Measurements from ENCODE around the gene PPP1R12C. TPM values are rescaled to one million over a fixed set of nuclear protein-coding genes. Genes with fewer than 3 reads are reported as not detected.

The PPP1R12C gene
- total RNA-seq, 2 donors from 2014 or later: 82.6 to 112 TPM

DNA sequence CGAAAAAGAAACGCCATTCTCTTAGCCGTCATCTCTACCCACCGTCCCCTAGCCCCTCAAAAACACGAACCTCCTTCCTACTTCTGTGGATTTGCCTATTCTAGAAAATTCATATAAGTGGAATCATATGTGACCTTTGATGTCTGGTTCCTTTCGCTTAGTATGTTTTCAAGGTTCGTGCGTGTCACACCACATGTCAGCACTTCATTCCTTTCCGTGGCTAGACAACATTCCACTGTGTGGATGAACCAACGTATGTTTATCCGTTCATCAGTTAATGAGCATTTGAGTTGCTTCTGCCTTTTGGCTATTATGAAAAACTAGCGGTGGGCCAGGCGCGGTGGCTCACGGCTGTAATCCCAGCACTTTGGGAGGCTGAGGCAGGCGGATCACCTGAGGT, 14.0 kb upstream of the PPP1R12C start:
- H3K9ac ChIP-seq (ENCODE audit: low read depth in 2 of 2, low read length in 2 of 2): no peak overlapping the region
- H3K9me3 ChIP-seq: no peaks in the 10 kb centered on the region
- no peak for DNase-seq
- no peaks in the 10 kb centered on the region for H3K27me3 ChIP-seq
- H3K36me3 ChIP-seq: no peaks in the 10 kb centered on the region
- H3K4me3 ChIP-seq: no peak overlapping the region
- H3K4me1 ChIP-seq: no peaks in the 10 kb centered on the region
- H3K27ac ChIP-seq: no peak overlapping the region
- TF ChIP-seq, protein P1, sequence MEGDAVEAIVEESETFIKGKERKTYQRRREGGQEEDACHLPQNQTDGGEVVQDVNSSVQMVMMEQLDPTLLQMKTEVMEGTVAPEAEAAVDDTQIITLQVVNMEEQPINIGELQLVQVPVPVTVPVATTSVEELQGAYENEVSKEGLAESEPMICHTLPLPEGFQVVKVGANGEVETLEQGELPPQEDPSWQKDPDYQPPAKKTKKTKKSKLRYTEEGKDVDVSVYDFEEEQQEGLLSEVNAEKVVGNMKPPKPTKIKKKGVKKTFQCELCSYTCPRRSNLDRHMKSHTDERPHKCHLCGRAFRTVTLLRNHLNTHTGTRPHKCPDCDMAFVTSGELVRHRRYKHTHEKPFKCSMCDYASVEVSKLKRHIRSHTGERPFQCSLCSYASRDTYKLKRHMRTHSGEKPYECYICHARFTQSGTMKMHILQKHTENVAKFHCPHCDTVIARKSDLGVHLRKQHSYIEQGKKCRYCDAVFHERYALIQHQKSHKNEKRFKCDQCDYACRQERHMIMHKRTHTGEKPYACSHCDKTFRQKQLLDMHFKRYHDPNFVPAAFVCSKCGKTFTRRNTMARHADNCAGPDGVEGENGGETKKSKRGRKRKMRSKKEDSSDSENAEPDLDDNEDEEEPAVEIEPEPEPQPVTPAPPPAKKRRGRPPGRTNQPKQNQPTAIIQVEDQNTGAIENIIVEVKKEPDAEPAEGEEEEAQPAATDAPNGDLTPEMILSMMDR (IDR thresholded peaks at IDR 0.05): no peak
- intact Hi-C loops (cut with DNase I): no loop called here

DNA sequence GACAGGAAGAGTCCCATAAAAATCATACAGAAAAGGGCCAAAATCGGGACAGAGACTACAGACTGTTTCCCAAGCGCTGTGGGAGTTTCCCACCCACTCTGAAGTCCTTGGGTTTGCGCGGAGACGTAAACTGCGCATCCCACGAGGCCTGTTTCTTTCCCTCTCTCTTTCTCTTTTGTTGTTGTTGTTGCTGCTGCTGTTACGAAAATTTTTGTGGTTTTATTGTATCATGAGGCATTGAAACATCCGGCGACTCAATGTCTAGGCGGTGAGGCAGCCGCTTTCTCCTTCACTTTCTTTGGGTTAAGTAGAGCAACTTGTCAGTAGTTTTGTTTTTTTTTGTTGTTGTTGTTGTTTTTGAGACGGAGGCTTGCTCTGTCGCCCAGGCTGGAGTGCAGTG, 1.6 kb upstream of the PPP1R12C start:
- no peaks in the 10 kb centered on the region for H3K9me3 ChIP-seq
- intact Hi-C loops (cut with DNase I): no loop called here

DNA sequence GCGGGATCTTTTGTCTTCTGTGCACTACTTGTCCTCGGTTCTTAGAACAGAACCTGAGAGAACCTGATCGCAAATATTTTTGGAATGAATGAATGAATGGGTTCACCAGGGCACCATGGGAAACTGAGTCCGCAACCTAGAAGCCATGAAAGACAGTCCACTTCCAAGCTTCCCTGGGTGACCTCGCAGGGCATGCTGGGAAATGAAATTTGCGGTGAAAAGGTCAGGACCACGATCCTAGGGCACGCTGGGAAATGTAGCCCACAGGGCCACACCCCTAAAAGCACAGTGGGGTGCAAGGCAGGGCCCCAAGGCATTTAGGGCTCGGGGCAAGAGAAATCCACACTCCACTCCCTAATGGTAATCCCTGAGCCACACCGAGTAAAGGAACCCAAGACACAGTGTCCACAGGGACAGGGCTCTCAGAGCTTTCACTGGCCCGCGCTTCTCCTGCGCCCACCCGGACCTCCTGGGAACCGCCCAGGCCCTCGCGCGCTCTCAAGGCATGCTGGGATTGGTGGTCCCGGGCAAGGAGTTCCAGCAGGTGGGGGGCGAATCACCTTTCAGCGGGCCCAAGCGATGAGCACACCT, 1.1 kb upstream of the PPP1R12C start:
- Histone ChIP-seq H3K4me1 (peaks cover 8% of the 10 kb centered on the region), H3K9ac (ENCODE audit: low read depth in 2 of 2, low read length in 2 of 2) (peak overlapping the region in 1 of 2 donors; percentile 60), H3K27me3 (no peaks in the 10 kb centered on the region), H3K9me3 (no peaks in the 10 kb centered on the region), H3K27ac (no peak overlapping the region), H3K4me3 (peak overlapping the region; percentile 49), H3K36me3 (no peaks in the 10 kb centered on the region)
- peak; percentile 78 for DNase-seq
- TF ChIP-seq, protein P1 (IDR thresholded peaks at IDR 0.05): no peak
- intact Hi-C loops (cut with DNase I): no loop called here

More for the DNA sequence above, 1.6 kb upstream of the PPP1R12C start:
- no peak for DNase-seq
- Histone ChIP-seq H3K27me3 (no peaks in the 10 kb centered on the region), H3K4me1 (peaks cover 8% of the 10 kb centered on the region), H3K4me3 (no peak overlapping the region), H3K36me3 (no peaks in the 10 kb centered on the region), H3K27ac (no peak overlapping the region), H3K9ac (ENCODE audit: low read depth in 2 of 2, low read length in 2 of 2) (no peak overlapping the region)
- TF ChIP-seq, protein P1 (IDR thresholded peaks at IDR 0.05): no peak

DNA sequence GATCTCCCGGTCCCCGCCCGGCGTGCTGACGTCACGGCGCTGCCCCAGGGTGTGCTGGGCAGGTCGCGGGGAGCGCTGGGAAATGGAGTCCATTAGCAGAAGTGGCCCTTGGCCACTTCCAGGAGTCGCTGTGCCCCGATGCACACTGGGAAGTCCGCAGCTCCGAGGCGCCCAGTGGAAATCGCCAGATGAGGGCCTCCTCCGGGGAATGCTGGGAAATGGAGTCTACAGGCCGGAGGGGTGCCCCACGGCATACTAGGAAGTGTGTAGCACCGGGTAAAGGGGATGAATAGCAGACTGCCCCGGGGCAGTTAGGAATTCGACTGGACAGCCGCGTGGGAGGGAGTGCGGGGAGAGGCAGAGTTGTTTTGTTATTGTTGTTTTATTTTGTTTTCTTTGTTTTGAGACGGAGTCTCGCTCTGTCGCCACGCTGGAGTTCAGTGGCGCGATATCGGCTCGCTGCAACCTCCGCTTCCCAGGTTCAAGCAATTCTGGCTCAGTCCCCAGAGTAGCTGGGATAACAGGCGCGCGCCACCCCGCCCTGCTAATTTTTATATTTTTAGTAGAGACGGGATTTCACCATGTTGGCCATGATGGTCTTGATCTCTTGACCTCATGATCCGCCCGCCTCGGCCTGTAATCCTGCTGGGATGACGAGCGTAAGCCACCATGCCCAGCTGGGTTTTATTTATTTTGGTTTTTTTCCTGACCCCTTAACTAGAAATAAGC, 390 bp upstream of the PPP1R12C start:
- H3K9ac ChIP-seq (ENCODE audit: low read depth in 2 of 2, low read length in 2 of 2): peak overlapping the region; percentile 60 to 77
- peak overlapping the region; percentile 49 for H3K4me3 ChIP-seq
- TF ChIP-seq, protein P1 (IDR thresholded peaks at IDR 0.05): no peak
- H3K36me3 ChIP-seq: no peaks in the 10 kb centered on the region
- peak; percentile 99 for DNase-seq
- H3K4me1 ChIP-seq: peaks cover 8% of the 10 kb centered on the region
- no peaks in the 10 kb centered on the region for H3K9me3 ChIP-seq
- H3K27me3 ChIP-seq: no peaks in the 10 kb centered on the region
- peak overlapping the region; percentile 23 for H3K27ac ChIP-seq
- intact Hi-C loops (cut with DNase I): no loop called here

DNA sequence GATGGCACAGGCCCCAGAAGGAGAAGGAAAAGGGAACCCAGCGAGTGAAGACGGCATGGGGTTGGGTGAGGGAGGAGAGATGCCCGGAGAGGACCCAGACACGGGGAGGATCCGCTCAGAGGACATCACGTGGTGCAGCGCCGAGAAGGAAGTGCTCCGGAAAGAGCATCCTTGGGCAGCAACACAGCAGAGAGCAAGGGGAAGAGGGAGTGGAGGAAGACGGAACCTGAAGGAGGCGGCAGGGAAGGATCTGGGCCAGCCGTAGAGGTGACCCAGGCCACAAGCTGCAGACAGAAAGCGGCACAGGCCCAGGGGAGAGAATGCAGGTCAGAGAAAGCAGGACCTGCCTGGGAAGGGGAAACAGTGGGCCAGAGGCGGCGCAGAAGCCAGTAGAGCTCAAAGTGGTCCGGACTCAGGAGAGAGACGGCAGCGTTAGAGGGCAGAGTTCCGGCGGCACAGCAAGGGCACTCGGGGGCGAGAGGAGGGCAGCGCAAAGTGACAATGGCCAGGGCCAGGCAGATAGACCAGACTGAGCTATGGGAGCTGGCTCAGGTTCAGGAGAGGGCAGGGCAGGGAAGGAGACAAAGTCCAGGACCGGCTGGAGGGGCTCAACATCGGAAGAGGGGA, 1.1 kb downstream of the PPP1R12C start:
- H3K9me3 ChIP-seq: no peaks in the 10 kb centered on the region
- intact Hi-C loops (cut with DNase I): no loop called here
- H3K4me3 ChIP-seq: peak overlapping the region; percentile 76
- H3K9ac ChIP-seq (ENCODE audit: low read depth in 2 of 2, low read length in 2 of 2): peak overlapping the region; percentile 73 to 99
- H3K27me3 ChIP-seq: no peaks in the 10 kb centered on the region
- H3K4me1 ChIP-seq: peaks cover 8% of the 10 kb centered on the region
- TF ChIP-seq, protein P1 (IDR thresholded peaks at IDR 0.05): no peak
- peak; percentile 69 for DNase-seq
- H3K27ac ChIP-seq: peak overlapping the region; percentile 88
- H3K36me3 ChIP-seq: no peaks in the 10 kb centered on the region
